Esophagus muscularis mucosa (tissue), 3 donors: Measurements from ENCODE around the gene ERBB4.

ENCODE experiments used
- CTCF ChIP-seq, 3 experiments: fragments of 200-600 bp in 2 of 3; fragments of 450-650 bp in 1 of 3; sonication (generic) in 2 of 3; IDR thresholded peaks; one replicate each; pipeline ENCODE4 v1.5.1; 2017 to 2019; ENCODE audit warnings: antibody characterized with exemption in 3 of 3, mild to moderate bottlenecking in 2 of 3, moderate library complexity in 1 of 3
- POLR2A ChIP-seq: fragments of 450-650 bp; IDR thresholded peaks from one replicate; pipeline ENCODE4 v1.6.1; 2017; ENCODE audit warnings: antibody characterized with exemption, moderate library complexity, mild to moderate bottlenecking, low read depth
- POLR2AphosphoS5 ChIP-seq, 2 donors: sonication (generic); formaldehyde crosslinking; IDR thresholded peaks; one replicate each; pipeline ENCODE4 v1.6.1; 2017; ENCODE audit warnings: antibody characterized with exemption in 2 of 2

GRCh38 chr2:211599146-211599545, 939.5 kb downstream of the ERBB4 start:
- TF ChIP-seq POLR2AphosphoS5 (IDR thresholded peaks at IDR 0.05) (no peak), CTCF (IDR thresholded peaks at IDR 0.05) (no peak), POLR2A (no peak)
